Stimulated activated CD4-positive, alpha-beta T cell treated with anti-CD3 and anti-CD28 coated beads, Interleukin-1b, Interleukin-23, amount 100 ng/mL, for 4 hours (primary cell): ENCODE results near the gene RAB3GAP1.
A peak's percentile ranks its signal among the peaks of the same experiment; 100 is the strongest.
"Not testable (repeated sequence)": the region's sequence is repeated elsewhere in the genome, so short reads cannot be mapped to it uniquely, and the experiment has no call there.

Source experiments
- DNase-seq, 2 donors: peaks; one replicate each; pipeline ENCODE4 v3.0.0-alpha.2; 2020; ENCODE audit warnings: low read depth in 2 of 2

The RAB3GAP1 gene

GRCh38 chr2:135052042-135052876 is at the start of gene RAB3GAP1:
Gene RAB3GAP1, plus strand, starts transcription at chr2:135052292. Its CDS starts 16 bp downstream, at chr2:135052308.
- peak; percentile 76 to 80 for DNase-seq

GRCh38 chr2:135002836-135003235 is 49.3 kb upstream of the RAB3GAP1 start:
- no peak for DNase-seq

GRCh38 chr2:135004005-135004746 is 47.9 kb upstream of the RAB3GAP1 start:
- peak; percentile 67 to 68 for DNase-seq

GRCh38 chr2:135005753-135006152 is 46.3 kb upstream of the RAB3GAP1 start:
- DNase-seq = no peak

- no peak for DNase-seq
Observed at GRCh38 chr2:135009339-135009738, 42.8 kb upstream of the RAB3GAP1 start.

- DNase-seq = no peak
Observed at GRCh38 chr2:135010200-135010942, 41.7 kb upstream of the RAB3GAP1 start.

GRCh38 chr2:135011633-135012032 is 40.5 kb upstream of the RAB3GAP1 start:
- no peak for DNase-seq

GRCh38 chr2:135021618-135022017 is 30.5 kb upstream of the RAB3GAP1 start:
- no peak for DNase-seq

GRCh38 chr2:135022952-135023880 is 28.9 kb upstream of the RAB3GAP1 start:
- no peak for DNase-seq

GRCh38 chr2:135023886-135024485 is 28.1 kb upstream of the RAB3GAP1 start:
- DNase-seq = no peak

GRCh38 chr2:135029481-135030134 is 22.5 kb upstream of the RAB3GAP1 start:
- DNase-seq = no peak

GRCh38 chr2:135030826-135031225 is 21.3 kb upstream of the RAB3GAP1 start:
- DNase-seq = no peak

- not testable (repeated sequence) for DNase-seq
Observed at GRCh38 chr2:135033216-135033615, 18.9 kb upstream of the RAB3GAP1 start.

GRCh38 chr2:135037831-135038230 is 14.3 kb upstream of the RAB3GAP1 start:
- no peak for DNase-seq

GRCh38 chr2:135043345-135043744 is 8.7 kb upstream of the RAB3GAP1 start:
- DNase-seq = peak; percentile 8 to 9

GRCh38 chr2:135047300-135047699 is 4.8 kb upstream of the RAB3GAP1 start, which contains the start of gene MAP3K19:
Gene MAP3K19, minus strand, starts transcription at chr2:135047447. Its CDS starts 22,800 bp downstream, at chr2:135024647.
- DNase-seq = no peak

- DNase-seq = no peak
Observed at GRCh38 chr2:135048122-135048521, 4.0 kb upstream of the RAB3GAP1 start.

- DNase-seq = no peak
Observed at GRCh38 chr2:135050132-135050531, 2.0 kb upstream of the RAB3GAP1 start.

- DNase-seq = no peak
Observed at GRCh38 chr2:135050684-135051083, 1.4 kb upstream of the RAB3GAP1 start.

GRCh38 chr2:135052997-135053474 is 944 bp downstream of the RAB3GAP1 start:
- DNase-seq = peak; percentile 4 to 8
